Neural progenitor cell (in vitro differentiated cells): Measurements from ENCODE around the gene TOP2B. TPM values are rescaled to one million over a fixed set of nuclear protein-coding genes. Genes with fewer than 3 reads are reported as not detected.

Source experiments
- DNase-seq: peaks from one replicate; pipeline ENCODE4 v3.0.0-alpha.2; 2016; ENCODE audit warnings: low spot score
- H2AFZ ChIP-seq: fragments of 200-600 bp; sonication (generic); replicated peaks from 2 replicates; pipeline ENCODE4 v1.6.1; 2016; ENCODE audit warnings: antibody characterized with exemption
- H3F3A ChIP-seq: fragments of 200-600 bp; sonication (generic); 2 replicates; pipeline ENCODE4 v1.6.1; 2016; ENCODE audit warnings: antibody characterized with exemption, low read depth
- H3K27ac ChIP-seq: fragments of 200-600 bp; sonication (generic); 2 replicates; pipeline ENCODE4 v1.5.1; 2016; ENCODE audit warnings: mild to moderate bottlenecking
- H3K27me3 ChIP-seq: fragments of 200-600 bp; sonication (generic); 2 replicates; pipeline ENCODE4 v1.6.1; 2016; ENCODE audit warnings: mild to moderate bottlenecking, moderate library complexity
- H3K36me3 ChIP-seq: fragments of 200-600 bp; sonication (generic); 2 replicates; pipeline ENCODE4 v1.5.1; 2016
- H3K4me1 ChIP-seq: fragments of 200-600 bp; sonication (generic); 2 replicates; pipeline ENCODE4 v1.6.1; 2016; ENCODE audit warnings: mixed run types
- H3K4me2 ChIP-seq: fragments of 200-600 bp; sonication (generic); 2 replicates; pipeline ENCODE4 v1.6.1; 2016
- H3K4me3 ChIP-seq: fragments of 200-600 bp; sonication (generic); 2 replicates; pipeline ENCODE4 v1.5.1; 2016
- H3K79me2 ChIP-seq: fragments of 200-600 bp; sonication (generic); 2 replicates; pipeline ENCODE4 v1.6.1; 2016; ENCODE audit warnings: low read depth
- H3K9ac ChIP-seq: fragments of 200-600 bp; sonication (generic); 2 replicates; pipeline ENCODE4 v1.6.1; 2016
- H3K9me3 ChIP-seq: fragments of 200-600 bp; sonication (generic); 2 replicates; pipeline ENCODE4 v1.5.1; 2016; ENCODE audit warnings: low read depth
- H4K20me1 ChIP-seq: fragments of 200-600 bp; sonication (generic); 2 replicates; pipeline ENCODE4 v1.6.1; 2016; ENCODE audit warnings: low read depth
- H3K27ac Mint-ChIP-seq: 3 replicates; pipeline ENCODE4 v1.8.0; 2021; ENCODE audit warnings: mixed read lengths
- H3K27me3 Mint-ChIP-seq: 2 replicates; pipeline ENCODE4 v1.8.0; 2022; ENCODE audit warnings: low read depth, mild to moderate bottlenecking, inconsistent platforms, moderate library complexity, mixed read lengths; ENCODE audit not compliant: insufficient read depth
- H3K36me3 Mint-ChIP-seq: 3 replicates; pipeline ENCODE4 v1.8.0; 2021; ENCODE audit warnings: mixed read lengths
- H3K4me1 Mint-ChIP-seq: 3 replicates; pipeline ENCODE4 v1.8.0; 2021; ENCODE audit warnings: mixed read lengths
- H3K4me3 Mint-ChIP-seq: 3 replicates; pipeline ENCODE4 v1.8.0; 2021; ENCODE audit warnings: mild to moderate bottlenecking, moderate library complexity, mixed read lengths
- H3K9me3 Mint-ChIP-seq: 3 replicates; pipeline ENCODE4 v1.8.0; 2020; ENCODE audit warnings: mixed read lengths
- CTCF ChIP-seq: fragments of 200-600 bp; sonication (generic); IDR thresholded peaks from 2 replicates; pipeline ENCODE4 v1.5.1; 2017; ENCODE audit warnings: antibody characterized with exemption, mild to moderate bottlenecking
- EZH2 ChIP-seq: fragments of 200-600 bp; sonication (generic); IDR thresholded peaks from 2 replicates; pipeline ENCODE4 v1.6.1; 2017; ENCODE audit warnings: antibody characterized with exemption, mild to moderate bottlenecking, moderate library complexity
- EZH2phosphoT487 ChIP-seq: fragments of 200-600 bp; sonication (generic); IDR thresholded peaks from 2 replicates; pipeline ENCODE4 v1.6.1; 2017; ENCODE audit warnings: antibody characterized with exemption
- total RNA-seq: library from RNA; depleted of rRNA; stranded (reverse); fragments of >200 nt; gene quantifications from 2 replicates; pipeline ENCODE4 v1.2.3, GENCODE V29; 2015; ENCODE audit warnings: low replicate concordance

Gene TOP2B
- total RNA-seq, 1 donor from 2014 or later: 327 TPM

- Histone ChIP-seq H3K4me3 (no peak overlapping the region), H4K20me1 (peaks cover 7% of the 10 kb centered on the region), H3F3A (no peaks in the 10 kb centered on the region), H3K9ac (no peak overlapping the region), H3K27me3 (no peaks in the 10 kb centered on the region), H3K9me3 (no peaks in the 10 kb centered on the region), H3K36me3 (peaks cover 16% of the 10 kb centered on the region), H3K79me2 (no peaks in the 10 kb centered on the region), H2AFZ (no peak overlapping the region), H3K4me2 (no peak overlapping the region), H3K27ac (no peak overlapping the region), H3K4me1 (no peaks in the 10 kb centered on the region)
- H3K36me3 Mint-ChIP-seq: peaks cover 29% of the 10 kb centered on the region
- TF ChIP-seq CTCF (no peak), EZH2 (no peak), EZH2phosphoT487 (no peak)
- H3K4me1 Mint-ChIP-seq: no peaks in the 10 kb centered on the region
- H3K4me3 Mint-ChIP-seq: no peak overlapping the region
- H3K27me3 Mint-ChIP-seq: no peaks in the 10 kb centered on the region
- DNase-seq: no peak
- H3K9me3 Mint-ChIP-seq: no peaks in the 10 kb centered on the region
- no peak overlapping the region for H3K27ac Mint-ChIP-seq
Observed at GRCh38 chr3:25631989-25632388, 32.7 kb downstream of the TOP2B start.

GRCh38 chr3:25621087-25621486 is 43.6 kb downstream of the TOP2B start:
- no peaks in the 10 kb centered on the region for H3K27me3 ChIP-seq
- H3K36me3 Mint-ChIP-seq: peaks cover 52% of the 10 kb centered on the region
- H3K4me2 ChIP-seq: no peak overlapping the region
- H3K27me3 Mint-ChIP-seq: no peaks in the 10 kb centered on the region
- no peak overlapping the region for H2AFZ ChIP-seq
- no peak overlapping the region for H3K27ac ChIP-seq
- H3K4me3 Mint-ChIP-seq: no peak overlapping the region
- no peaks in the 10 kb centered on the region for H3K4me1 ChIP-seq
- no peaks in the 10 kb centered on the region for H3K4me1 Mint-ChIP-seq
- no peak overlapping the region for H3K9ac ChIP-seq
- H3K36me3 ChIP-seq: peaks cover 34% of the 10 kb centered on the region
- TF ChIP-seq EZH2 (no peak), EZH2phosphoT487 (no peak), CTCF (no peak)
- no peaks in the 10 kb centered on the region for H3K79me2 ChIP-seq
- no peaks in the 10 kb centered on the region for H3K9me3 Mint-ChIP-seq
- no peaks in the 10 kb centered on the region for H4K20me1 ChIP-seq
- H3F3A ChIP-seq: no peaks in the 10 kb centered on the region
- no peak for DNase-seq
- H3K4me3 ChIP-seq: no peak overlapping the region
- no peaks in the 10 kb centered on the region for H3K9me3 ChIP-seq
- no peak overlapping the region for H3K27ac Mint-ChIP-seq

GRCh38 chr3:25620493-25620892 is 44.2 kb downstream of the TOP2B start:
- no peak overlapping the region for H2AFZ ChIP-seq
- no peak overlapping the region for H3K9ac ChIP-seq
- Mint-ChIP-seq H3K27ac (no peak overlapping the region), H3K4me1 (no peaks in the 10 kb centered on the region), H3K9me3 (no peaks in the 10 kb centered on the region), H3K36me3 (peaks cover 49% of the 10 kb centered on the region), H3K27me3 (no peaks in the 10 kb centered on the region), H3K4me3 (no peak overlapping the region)
- no peaks in the 10 kb centered on the region for H3K9me3 ChIP-seq
- no peak overlapping the region for H3K4me3 ChIP-seq
- H4K20me1 ChIP-seq: no peaks in the 10 kb centered on the region
- no peaks in the 10 kb centered on the region for H3K27me3 ChIP-seq
- no peak for DNase-seq
- TF ChIP-seq EZH2phosphoT487: no peak
- H3K79me2 ChIP-seq: no peaks in the 10 kb centered on the region
- H3K4me1 ChIP-seq: no peaks in the 10 kb centered on the region
- H3K4me2 ChIP-seq: no peak overlapping the region
- H3F3A ChIP-seq: no peaks in the 10 kb centered on the region
- H3K36me3 ChIP-seq: peaks cover 34% of the 10 kb centered on the region
- H3K27ac ChIP-seq: no peak overlapping the region

GRCh38 chr3:25619382-25619781 is 45.3 kb downstream of the TOP2B start:
- H3K4me2 ChIP-seq: no peak overlapping the region
- H3K27ac Mint-ChIP-seq: no peak overlapping the region
- no peaks in the 10 kb centered on the region for H3K27me3 Mint-ChIP-seq
- no peak overlapping the region for H2AFZ ChIP-seq
- TF ChIP-seq EZH2 (no peak), EZH2phosphoT487 (no peak), CTCF (no peak)
- no peak overlapping the region for H3K4me3 ChIP-seq
- no peaks in the 10 kb centered on the region for H4K20me1 ChIP-seq
- peaks cover 40% of the 10 kb centered on the region for H3K36me3 ChIP-seq
- no peak for DNase-seq
- no peaks in the 10 kb centered on the region for H3K27me3 ChIP-seq
- H3K36me3 Mint-ChIP-seq: peaks cover 41% of the 10 kb centered on the region
- H3K27ac ChIP-seq: no peak overlapping the region
- no peaks in the 10 kb centered on the region for H3K9me3 ChIP-seq
- H3F3A ChIP-seq: no peaks in the 10 kb centered on the region
- H3K9ac ChIP-seq: no peak overlapping the region
- H3K9me3 Mint-ChIP-seq: no peaks in the 10 kb centered on the region
- H3K79me2 ChIP-seq: no peaks in the 10 kb centered on the region
- H3K4me1 ChIP-seq: no peaks in the 10 kb centered on the region
- H3K4me1 Mint-ChIP-seq: no peaks in the 10 kb centered on the region
- no peak overlapping the region for H3K4me3 Mint-ChIP-seq
